Loucy (cell line): ENCODE measurements around the gene NLRP6.

Experiments
- H2AFZ ChIP-seq: fragments of 200-600 bp; sonication (generic); 2 replicates; pipeline ENCODE4 v1.6.0; 2016; ENCODE audit warnings: antibody characterized with exemption, mild to moderate bottlenecking, low read length, moderate library complexity
- H3F3A ChIP-seq: fragments of 200-600 bp; 2 replicates; pipeline ENCODE4 v1.6.0; 2016; ENCODE audit warnings: antibody characterized with exemption, low read depth, mild to moderate bottlenecking
- H3K27me3 ChIP-seq: fragments of 200-600 bp; sonication (generic); 2 replicates; pipeline ENCODE4 v1.6.1; 2014; ENCODE audit warnings: low read length, mild to moderate bottlenecking; ENCODE audit not compliant: insufficient read depth, poor library complexity, severe bottlenecking
- H3K36me3 ChIP-seq: fragments of 200-600 bp; sonication (generic); 2 replicates; pipeline ENCODE4 v1.6.1; 2016; ENCODE audit warnings: low read length; ENCODE audit not compliant: insufficient read depth
- H3K4me1 ChIP-seq: fragments of 200-600 bp; sonication (generic); 2 replicates; pipeline ENCODE4 v1.5.1; 2014; ENCODE audit warnings: low read length, mild to moderate bottlenecking; ENCODE audit not compliant: insufficient read depth, poor library complexity, severe bottlenecking
- H3K4me2 ChIP-seq: fragments of 200-600 bp; sonication (generic); 2 replicates; pipeline ENCODE4 v1.6.0; 2014; ENCODE audit warnings: antibody characterized with exemption, low read length, low read depth, mild to moderate bottlenecking; ENCODE audit not compliant: poor library complexity, severe bottlenecking
- H3K4me3 ChIP-seq: fragments of 200-600 bp; sonication (generic); 2 replicates; pipeline ENCODE4 v1.5.1; 2014; ENCODE audit warnings: low read length, mild to moderate bottlenecking, mixed read lengths; ENCODE audit not compliant: poor library complexity, severe bottlenecking
- H3K79me2 ChIP-seq: fragments of 200-600 bp; sonication (generic); 2 replicates; pipeline ENCODE4 v1.6.1; 2014; ENCODE audit warnings: low read length; ENCODE audit not compliant: insufficient read depth
- H3K9ac ChIP-seq: fragments of 200-600 bp; sonication (generic); 2 replicates; pipeline ENCODE4 v1.6.0; 2014; ENCODE audit warnings: mild to moderate bottlenecking, low read depth, low read length, moderate library complexity; ENCODE audit not compliant: poor library complexity, severe bottlenecking
- H3K9me2 ChIP-seq: fragments of 200-600 bp; sonication (generic); replicated peaks from 2 replicates; pipeline ENCODE4 v1.6.1; 2016; ENCODE audit warnings: low read depth, low read length, mixed read lengths
- H3K9me3 ChIP-seq: fragments of 200-600 bp; sonication (generic); 2 replicates; pipeline ENCODE4 v1.6.1; 2014; ENCODE audit warnings: mild to moderate bottlenecking, antibody characterized with exemption, low read length, low read depth; ENCODE audit not compliant: insufficient read depth
- H4K20me1 ChIP-seq: fragments of 200-600 bp; sonication (generic); 2 replicates; pipeline ENCODE4 v1.6.0; 2014; ENCODE audit warnings: antibody characterized with exemption, low read length, mild to moderate bottlenecking; ENCODE audit not compliant: insufficient read depth, poor library complexity, severe bottlenecking
- CTCF ChIP-seq: fragments of 200-600 bp; sonication (generic); conservative IDR thresholded peaks from 2 replicates; pipeline ENCODE4 v1.5.1; 2014; ENCODE audit warnings: mild to moderate bottlenecking, antibody characterized with exemption, low read length
- EZH2phosphoT487 ChIP-seq: fragments of 200-600 bp; IDR thresholded peaks from 2 replicates; pipeline ENCODE4 v1.6.1; 2018; ENCODE audit warnings: antibody characterized with exemption, mild to moderate bottlenecking, moderate library complexity, borderline replicate concordance

NLRP6 gene

GRCh38 chr11:294780-295179 is 16.6 kb downstream of the NLRP6 start:
- Histone ChIP-seq H2AFZ (no peak overlapping the region), H3K27me3 (no peaks in the 10 kb centered on the region), H3K4me2 (no peak overlapping the region), H3K4me3 (no peak overlapping the region), H3K36me3 (no peaks in the 10 kb centered on the region; the same call in 1 of the 2 replicates), H3K9ac (no peak overlapping the region), H3K79me2 (peaks cover 17% of the 10 kb centered on the region; the same call in 1 of the 2 replicates), H3K9me3 (no peaks in the 10 kb centered on the region), H3K9me2 (no peaks in the 10 kb centered on the region), H3K4me1 (peaks cover 38% of the 10 kb centered on the region), H3F3A (no peaks in the 10 kb centered on the region), H4K20me1 (peaks cover 3% of the 10 kb centered on the region)
- TF ChIP-seq EZH2phosphoT487, result no peak
- no peak for TF ChIP-seq CTCF

- Histone ChIP-seq H3K4me2 (no peak overlapping the region), H3K9me2 (no peaks in the 10 kb centered on the region), H3K36me3 (no peaks in the 10 kb centered on the region; the same call in 1 of the 2 replicates), H2AFZ (no peak overlapping the region), H3K79me2 (peaks cover 9% of the 10 kb centered on the region; the same call in 1 of the 2 replicates), H3F3A (no peaks in the 10 kb centered on the region), H3K9me3 (no peaks in the 10 kb centered on the region), H3K4me1 (peaks cover 30% of the 10 kb centered on the region), H3K9ac (no peak overlapping the region), H4K20me1 (no peaks in the 10 kb centered on the region), H3K27me3 (no peaks in the 10 kb centered on the region), H3K4me3 (no peak overlapping the region)
- no peak for TF ChIP-seq EZH2phosphoT487
- TF ChIP-seq CTCF, result no peak
Measured at GRCh38 chr11:295351-296170, 17.4 kb downstream of the NLRP6 start.

GRCh38 chr11:296171-297050 is 18.2 kb downstream of the NLRP6 start:
- Histone ChIP-seq H4K20me1 (no peaks in the 10 kb centered on the region), H3K4me3 (no peak overlapping the region), H3K4me2 (no peak overlapping the region), H3K9me2 (no peaks in the 10 kb centered on the region), H3K36me3 (no peaks in the 10 kb centered on the region; the same call in 1 of the 2 replicates), H3K27me3 (no peaks in the 10 kb centered on the region), H2AFZ (no peak overlapping the region), H3F3A (no peaks in the 10 kb centered on the region), H3K9ac (no peak overlapping the region), H3K4me1 (peaks cover 22% of the 10 kb centered on the region), H3K9me3 (no peaks in the 10 kb centered on the region), H3K79me2 (peaks cover under 1% of the 10 kb centered on the region; the same call in 1 of the 2 replicates)
- no peak for TF ChIP-seq CTCF
- TF ChIP-seq EZH2phosphoT487, result no peak
